GM23338 (cell line): ENCODE measurements around the gene PLCH2. TPM values are rescaled to one million over a fixed set of nuclear protein-coding genes. Genes with fewer than 3 reads are reported as not detected.

Experiments
- ATAC-seq: fragments of 200-7000 bp; cut with Tn5 transposase; 3 replicates; pipeline ENCODE4 v1.9.1; 2020
- DNase-seq: peaks from one replicate; pipeline ENCODE4 v3.0.0-alpha.2; 2015; ENCODE audit warnings: low spot score
- H2AFZ ChIP-seq: fragments of 200-600 bp; sonication (generic); 2 replicates; pipeline ENCODE4 v1.8.0; 2016; ENCODE audit warnings: antibody characterized with exemption, mild to moderate bottlenecking, moderate library complexity
- H3F3A ChIP-seq: fragments of 200-600 bp; sonication (generic); replicated peaks from 2 replicates; pipeline ENCODE4 v1.8.0; 2017; ENCODE audit warnings: antibody characterized with exemption, mixed run types, low read depth
- H3K27ac ChIP-seq: fragments of 200-600 bp; sonication (generic); 2 replicates; pipeline ENCODE4 v1.6.1; 2016; ENCODE audit warnings: low read depth
- H3K27me3 ChIP-seq: fragments of 200-600 bp; sonication (generic); 2 replicates; pipeline ENCODE4 v1.8.0; 2016; ENCODE audit warnings: mild to moderate bottlenecking, mixed run types, moderate library complexity; ENCODE audit not compliant: insufficient read depth
- H3K36me3 ChIP-seq: fragments of 200-600 bp; sonication (generic); 2 replicates; pipeline ENCODE4 v1.8.0; 2016; ENCODE audit warnings: mild to moderate bottlenecking; ENCODE audit not compliant: insufficient read depth
- H3K4me1 ChIP-seq: fragments of 200-600 bp; sonication (generic); 2 replicates; pipeline ENCODE4 v1.8.0; 2016; ENCODE audit warnings: mild to moderate bottlenecking, moderate library complexity; ENCODE audit not compliant: insufficient read depth
- H3K4me2 ChIP-seq: fragments of 200-600 bp; sonication (generic); 2 replicates; pipeline ENCODE4 v1.7.1; 2017; ENCODE audit warnings: mixed run types
- H3K4me3 ChIP-seq: fragments of 200-600 bp; sonication (generic); 2 replicates; pipeline ENCODE4 v1.6.1; 2016; ENCODE audit warnings: mixed run types
- H3K79me2 ChIP-seq: fragments of 200-600 bp; sonication (generic); replicated peaks from 2 replicates; pipeline ENCODE4 v1.8.0; 2017; ENCODE audit warnings: mild to moderate bottlenecking; ENCODE audit not compliant: insufficient read depth
- H3K9me2 ChIP-seq: fragments of 200-600 bp; sonication (generic); 2 replicates; pipeline ENCODE4 v1.8.0; 2017; ENCODE audit not compliant: insufficient read depth
- H4K20me1 ChIP-seq: fragments of 200-600 bp; sonication (generic); replicated peaks from 2 replicates; pipeline ENCODE4 v1.8.0; 2017; ENCODE audit warnings: mild to moderate bottlenecking; ENCODE audit not compliant: insufficient read depth
- H3K27ac Mint-ChIP-seq: 2 replicates; pipeline ENCODE4 v1.8.0; 2020; ENCODE audit warnings: inconsistent platforms, mild to moderate bottlenecking, moderate library complexity, mixed read lengths
- H3K27me3 Mint-ChIP-seq: 3 replicates; pipeline ENCODE4 v1.8.0; 2022; ENCODE audit warnings: low read depth, mild to moderate bottlenecking, moderate library complexity, mixed read lengths, inconsistent platforms; ENCODE audit not compliant: insufficient read depth, poor library complexity
- H3K36me3 Mint-ChIP-seq: 3 replicates; pipeline ENCODE4 v1.8.0; 2021; ENCODE audit warnings: low read depth, mild to moderate bottlenecking, inconsistent platforms, moderate library complexity, mixed read lengths
- H3K4me1 Mint-ChIP-seq: 3 replicates; pipeline ENCODE4 v1.8.0; 2020; ENCODE audit warnings: mild to moderate bottlenecking, inconsistent platforms, mixed read lengths
- H3K4me3 Mint-ChIP-seq: 3 replicates; pipeline ENCODE4 v1.8.0; 2021; ENCODE audit warnings: moderate library complexity, mild to moderate bottlenecking, inconsistent platforms, mixed read lengths
- H3K9me3 Mint-ChIP-seq: 3 replicates; pipeline ENCODE4 v1.8.0; 2020; ENCODE audit warnings: moderate library complexity, mild to moderate bottlenecking, inconsistent platforms, mixed read lengths
- CREB1 ChIP-seq: fragments of 250-450 bp; sonication (Bioruptor Pico); IDR thresholded peaks from 2 replicates; pipeline ENCODE4 v1.5.0; 2020; ENCODE audit warnings: low read depth, mild to moderate bottlenecking, moderate library complexity
- EZH2 ChIP-seq: fragments of 200-600 bp; sonication (generic); IDR thresholded peaks from one replicate; pipeline ENCODE4 v1.8.0; 2017; ENCODE audit warnings: antibody characterized with exemption, mild to moderate bottlenecking, low read depth; ENCODE audit not compliant: unreplicated experiment
- EZH2phosphoT487 ChIP-seq: fragments of 200-600 bp; sonication (generic); IDR thresholded peaks from one replicate; pipeline ENCODE4 v1.8.1; 2018; ENCODE audit warnings: antibody characterized with exemption; ENCODE audit not compliant: unreplicated experiment
- JUNB ChIP-seq: IDR thresholded peaks from one replicate; pipeline ENCODE4 v1.6.1; 2016; ENCODE audit warnings: antibody characterized with exemption; ENCODE audit not compliant: unreplicated experiment
- NANOG ChIP-seq: IDR thresholded peaks from 2 replicates; pipeline ENCODE4 v1.6.1; 2016; ENCODE audit warnings: antibody characterized with exemption, borderline replicate concordance
- POLR2AphosphoS5 ChIP-seq: IDR thresholded peaks from 2 replicates; pipeline ENCODE4 v1.6.1; 2016; ENCODE audit warnings: antibody characterized with exemption, low read depth
- REST ChIP-seq: IDR thresholded peaks from one replicate; pipeline ENCODE4 v1.6.1; 2018; ENCODE audit warnings: antibody characterized with exemption; ENCODE audit not compliant: unreplicated experiment
- STAT1 ChIP-seq: IDR thresholded peaks from one replicate; pipeline ENCODE4 v1.6.1; 2016; ENCODE audit warnings: antibody characterized with exemption; ENCODE audit not compliant: unreplicated experiment
- ZNF114 ChIP-seq: fragments of 250-450 bp; sonication (Bioruptor Pico); IDR thresholded peaks from 2 replicates; pipeline ENCODE4 v1.5.0; 2020; ENCODE audit warnings: mild to moderate bottlenecking, moderate library complexity
- ZNF331 ChIP-seq: fragments of 250-450 bp; sonication (Bioruptor Pico); IDR thresholded peaks from 2 replicates; pipeline ENCODE4 v1.5.0; 2020; ENCODE audit warnings: low read depth, mild to moderate bottlenecking, moderate library complexity
- ZNF462 ChIP-seq: fragments of 250-450 bp; sonication (Bioruptor Pico); IDR thresholded peaks from 2 replicates; pipeline ENCODE4 v1.5.0; 2020; ENCODE audit warnings: mild to moderate bottlenecking, moderate library complexity
- polyA plus RNA-seq: library from polyadenylated mRNA; unstranded; fragments of >200 nt; fragmentation: Nextera tagmentation; extraction: Ambion mirVana; gene quantifications from 2 replicates; pipeline ENCODE4 v1.2.1, GENCODE V29; 2016
- total RNA-seq: library from RNA; depleted of rRNA; stranded (reverse); fragments of >200 nt; shearing (Covaris generic); gene quantifications from 2 replicates; pipeline ENCODE4 v1.2.3, GENCODE V29; 2014
- TF ChIP-seq, protein P1 (sequence below): IDR thresholded peaks from 2 replicates; pipeline ENCODE4 v1.6.1; 2016; ENCODE audit warnings: antibody characterized with exemption
- TF ChIP-seq, protein P2 (sequence below), 2 experiments: fragments of 200-600 bp in 1 of 2; sonication (generic) in 1 of 2; conservative IDR thresholded peaks; 2 replicates each; pipeline versions ENCODE4 v1.5.1 to v1.6.1; 2016 to 2017; ENCODE audit warnings: antibody characterized with exemption in 2 of 2, low read depth in 2 of 2, mild to moderate bottlenecking in 2 of 2, moderate library complexity in 1 of 2

The PLCH2 gene
- total and polyA plus RNA-seq, 2 experiments from 2014 or later = 0.31 TPM; not detected in 1

DNA sequence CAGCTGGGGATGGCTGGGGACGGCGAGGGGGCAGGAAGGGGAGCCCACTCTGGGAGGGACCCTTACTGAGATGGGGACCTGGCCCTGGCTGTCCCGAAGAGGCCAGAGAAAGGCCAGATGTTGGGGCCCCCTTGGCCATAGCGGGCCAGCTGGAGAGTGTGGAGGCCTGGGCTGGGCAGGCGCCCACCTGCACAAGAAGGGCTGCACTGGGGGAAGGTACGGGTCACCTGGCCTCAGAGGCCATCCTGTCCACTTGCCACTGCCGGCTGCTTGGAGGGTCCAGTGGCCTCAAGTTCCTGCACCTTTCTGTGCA is 5.0 kb upstream of the PLCH2 start (continued):
- TF ChIP-seq, protein P1, sequence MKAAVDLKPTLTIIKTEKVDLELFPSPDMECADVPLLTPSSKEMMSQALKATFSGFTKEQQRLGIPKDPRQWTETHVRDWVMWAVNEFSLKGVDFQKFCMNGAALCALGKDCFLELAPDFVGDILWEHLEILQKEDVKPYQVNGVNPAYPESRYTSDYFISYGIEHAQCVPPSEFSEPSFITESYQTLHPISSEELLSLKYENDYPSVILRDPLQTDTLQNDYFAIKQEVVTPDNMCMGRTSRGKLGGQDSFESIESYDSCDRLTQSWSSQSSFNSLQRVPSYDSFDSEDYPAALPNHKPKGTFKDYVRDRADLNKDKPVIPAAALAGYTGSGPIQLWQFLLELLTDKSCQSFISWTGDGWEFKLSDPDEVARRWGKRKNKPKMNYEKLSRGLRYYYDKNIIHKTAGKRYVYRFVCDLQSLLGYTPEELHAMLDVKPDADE = no peak
- TF ChIP-seq JUNB (no peak), EZH2phosphoT487 (no peak), REST (no peak), ZNF114 (CRISPR knock-in tag) (no peak), EZH2 (no peak), POLR2AphosphoS5 (no peak), ZNF331 (no peak)
- TF ChIP-seq, protein P2, sequence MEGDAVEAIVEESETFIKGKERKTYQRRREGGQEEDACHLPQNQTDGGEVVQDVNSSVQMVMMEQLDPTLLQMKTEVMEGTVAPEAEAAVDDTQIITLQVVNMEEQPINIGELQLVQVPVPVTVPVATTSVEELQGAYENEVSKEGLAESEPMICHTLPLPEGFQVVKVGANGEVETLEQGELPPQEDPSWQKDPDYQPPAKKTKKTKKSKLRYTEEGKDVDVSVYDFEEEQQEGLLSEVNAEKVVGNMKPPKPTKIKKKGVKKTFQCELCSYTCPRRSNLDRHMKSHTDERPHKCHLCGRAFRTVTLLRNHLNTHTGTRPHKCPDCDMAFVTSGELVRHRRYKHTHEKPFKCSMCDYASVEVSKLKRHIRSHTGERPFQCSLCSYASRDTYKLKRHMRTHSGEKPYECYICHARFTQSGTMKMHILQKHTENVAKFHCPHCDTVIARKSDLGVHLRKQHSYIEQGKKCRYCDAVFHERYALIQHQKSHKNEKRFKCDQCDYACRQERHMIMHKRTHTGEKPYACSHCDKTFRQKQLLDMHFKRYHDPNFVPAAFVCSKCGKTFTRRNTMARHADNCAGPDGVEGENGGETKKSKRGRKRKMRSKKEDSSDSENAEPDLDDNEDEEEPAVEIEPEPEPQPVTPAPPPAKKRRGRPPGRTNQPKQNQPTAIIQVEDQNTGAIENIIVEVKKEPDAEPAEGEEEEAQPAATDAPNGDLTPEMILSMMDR (conservative IDR thresholded peaks at IDR 0.05; ENCODE audit: low read depth in 2 of 2) = no peak

DNA sequence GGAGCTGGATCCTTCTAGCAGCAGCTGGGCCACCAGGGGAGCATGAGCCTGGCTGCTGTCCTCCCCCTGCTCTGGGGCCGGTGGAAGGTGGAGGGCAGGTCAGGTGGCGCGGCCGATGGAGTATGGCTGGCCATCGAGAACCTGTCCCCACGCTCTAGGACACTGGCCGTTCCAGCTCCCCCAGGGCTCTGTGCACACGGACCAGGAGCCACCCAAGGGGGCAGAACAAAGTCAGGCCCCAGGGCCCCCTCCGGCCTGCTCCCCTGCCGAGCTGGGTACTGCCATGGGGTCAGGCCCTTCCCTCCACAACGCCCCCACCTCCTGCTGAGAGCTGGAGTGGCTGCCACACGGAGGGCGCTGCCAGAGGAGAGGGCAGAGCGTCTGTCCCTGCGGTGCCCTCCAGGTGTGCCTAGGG is 4.5 kb upstream of the PLCH2 start:
- no peaks in the 10 kb centered on the region for H3K9me3 Mint-ChIP-seq
- no peaks in the 10 kb centered on the region for H3K36me3 Mint-ChIP-seq
- Histone ChIP-seq H3K4me2 (no peak overlapping the region), H3F3A (no peaks in the 10 kb centered on the region), H2AFZ (no peak overlapping the region), H3K79me2 (no peaks in the 10 kb centered on the region), H3K9me2 (no peaks in the 10 kb centered on the region), H3K27me3 (no peaks in the 10 kb centered on the region), H3K4me1 (no peaks in the 10 kb centered on the region), H3K4me3 (no peak overlapping the region), H4K20me1 (no peaks in the 10 kb centered on the region), H3K36me3 (no peaks in the 10 kb centered on the region), H3K27ac (no peak overlapping the region)
- no peaks in the 10 kb centered on the region for H3K4me1 Mint-ChIP-seq
- H3K27me3 Mint-ChIP-seq = peaks cover 8% of the 10 kb centered on the region
- ATAC-seq (no peak), DNase-seq (no peak)
- H3K27ac Mint-ChIP-seq = no peak overlapping the region
- no peak overlapping the region for H3K4me3 Mint-ChIP-seq
- TF ChIP-seq EZH2phosphoT487 (no peak), ZNF462 (CRISPR knock-in tag) (no peak), ZNF331 (no peak), NANOG (no peak), STAT1 (no peak), CREB1 (CRISPR knock-in tag) (no peak)
